Measurements from ENCODE around the gene HOXB9. TPM values are rescaled to one million over a fixed set of nuclear protein-coding genes. Genes with fewer than 3 reads are reported as not detected.

Gene HOXB9
- polyA plus RNA-seq, 3 donors from 2014 or later, result not detected

DNA sequence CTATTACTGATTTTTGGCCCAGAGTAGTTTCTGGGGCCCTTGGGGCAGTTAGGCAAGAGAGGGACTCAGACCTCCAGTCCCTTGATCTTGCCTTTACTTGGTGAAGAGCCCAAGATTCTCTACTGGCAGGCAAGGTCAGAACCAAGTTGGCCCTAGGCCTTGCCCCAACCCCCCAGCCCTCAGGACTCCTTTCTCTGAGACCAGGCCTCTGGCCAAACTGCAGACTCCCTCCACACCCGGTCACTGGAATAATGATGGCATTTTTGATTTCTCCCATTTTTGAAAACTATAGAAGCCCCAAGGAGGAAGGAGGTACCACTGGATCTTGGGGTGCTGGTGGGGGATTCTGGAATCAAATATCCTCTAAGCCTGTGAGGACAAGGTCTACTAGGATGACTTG is 18.0 kb upstream of the HOXB9 start:
- H3K36me3 Mint-ChIP-seq, result peaks cover 0 to 7% (median 0%) of the 10 kb centered on the region in 3 donors
- no peaks in the 10 kb centered on the region for H3K9me3 Mint-ChIP-seq
- peaks cover 18 to 41% (median 25%) of the 10 kb centered on the region in 3 donors for H3K27me3 Mint-ChIP-seq (ENCODE audit: low read depth in 3 of 3)
- no peak for DNase-seq
- no peak overlapping the region for H3K27ac Mint-ChIP-seq
- peak overlapping the region in 1 of 5 donors; percentile 8 for H3K4me3 Mint-ChIP-seq
- peaks cover 14 to 33% of the 10 kb centered on the region in 2 donors for H3K4me1 Mint-ChIP-seq

DNA sequence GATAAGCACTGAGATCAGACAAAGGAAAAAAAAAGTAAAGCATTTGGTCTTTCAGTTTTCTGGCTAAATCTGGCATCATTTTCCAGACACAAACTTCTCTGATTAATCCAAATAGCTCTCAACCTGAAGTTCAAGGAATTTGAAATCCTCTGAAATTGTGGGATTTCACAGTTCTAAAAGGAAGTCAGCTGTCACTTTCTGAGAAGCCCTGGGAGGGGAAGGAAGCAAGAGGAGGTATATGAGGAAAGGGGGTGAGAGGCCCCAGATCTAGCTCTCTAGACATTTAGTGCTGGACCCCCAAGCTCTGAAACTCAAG is 17.5 kb upstream of the HOXB9 start:
- Mint-ChIP-seq H3K27me3 (ENCODE audit: low read depth in 3 of 3) (peaks cover 18 to 42% (median 28%) of the 10 kb centered on the region in 3 donors), H3K4me1 (peaks cover 14 to 33% of the 10 kb centered on the region in 2 donors), H3K4me3 (no peak overlapping the region), H3K36me3 (peaks cover 0 to 7% (median 0%) of the 10 kb centered on the region in 3 donors), H3K27ac (no peak overlapping the region), H3K9me3 (no peaks in the 10 kb centered on the region)
- DNase-seq, result no peak

DNA sequence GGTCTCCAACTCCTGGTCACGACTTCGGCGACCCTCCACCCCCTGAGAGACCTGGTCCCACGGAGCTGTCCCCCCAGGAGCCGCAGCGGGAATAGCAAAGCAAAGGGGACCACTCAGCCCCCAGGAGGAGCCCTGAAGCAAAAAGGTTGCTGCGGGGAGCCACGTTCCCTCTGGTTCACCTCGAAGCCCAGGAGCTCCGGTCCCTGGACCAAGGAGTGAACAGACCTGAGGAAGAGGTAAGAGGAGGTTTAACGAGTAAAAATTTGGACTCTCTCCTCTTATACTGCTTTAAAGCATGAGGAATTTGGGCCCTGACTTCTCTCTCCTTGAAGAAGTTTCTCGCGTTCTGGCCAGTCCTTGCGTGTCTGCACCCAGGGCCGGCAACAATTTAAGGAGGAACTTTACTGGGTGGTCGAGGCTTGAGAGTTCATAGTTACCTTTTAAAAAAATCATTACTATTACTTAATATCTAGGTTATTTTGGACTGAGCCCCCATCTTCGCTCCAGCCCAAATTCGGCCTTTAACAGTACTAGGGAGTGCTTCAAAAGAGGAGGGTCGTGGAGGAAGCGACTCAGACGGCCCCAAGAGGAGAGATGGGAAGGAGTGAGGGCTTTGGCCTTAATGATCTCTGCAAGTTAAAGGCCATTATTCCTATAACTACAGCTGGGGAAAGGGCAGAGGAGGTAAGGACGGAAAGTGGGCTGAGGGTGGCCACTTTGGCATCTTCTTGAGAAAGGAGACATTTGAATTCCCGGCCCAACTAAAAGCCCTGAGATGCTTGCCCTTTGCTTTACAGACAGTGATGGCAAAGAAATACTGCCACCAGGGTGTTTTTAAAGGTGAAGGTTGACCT is 16.9 kb upstream of the HOXB9 start:
- no peak for DNase-seq
- no peak overlapping the region for H3K27ac Mint-ChIP-seq
- H3K9me3 Mint-ChIP-seq, result no peaks in the 10 kb centered on the region
- peaks cover 14 to 29% of the 10 kb centered on the region in 2 donors for H3K4me1 Mint-ChIP-seq
- H3K27me3 Mint-ChIP-seq (ENCODE audit: low read depth in 3 of 3), result peaks cover 18 to 39% (median 31%) of the 10 kb centered on the region in 3 donors
- H3K4me3 Mint-ChIP-seq, result no peak overlapping the region
- H3K36me3 Mint-ChIP-seq, result peaks cover 0 to 7% (median 0%) of the 10 kb centered on the region in 3 donors

DNA sequence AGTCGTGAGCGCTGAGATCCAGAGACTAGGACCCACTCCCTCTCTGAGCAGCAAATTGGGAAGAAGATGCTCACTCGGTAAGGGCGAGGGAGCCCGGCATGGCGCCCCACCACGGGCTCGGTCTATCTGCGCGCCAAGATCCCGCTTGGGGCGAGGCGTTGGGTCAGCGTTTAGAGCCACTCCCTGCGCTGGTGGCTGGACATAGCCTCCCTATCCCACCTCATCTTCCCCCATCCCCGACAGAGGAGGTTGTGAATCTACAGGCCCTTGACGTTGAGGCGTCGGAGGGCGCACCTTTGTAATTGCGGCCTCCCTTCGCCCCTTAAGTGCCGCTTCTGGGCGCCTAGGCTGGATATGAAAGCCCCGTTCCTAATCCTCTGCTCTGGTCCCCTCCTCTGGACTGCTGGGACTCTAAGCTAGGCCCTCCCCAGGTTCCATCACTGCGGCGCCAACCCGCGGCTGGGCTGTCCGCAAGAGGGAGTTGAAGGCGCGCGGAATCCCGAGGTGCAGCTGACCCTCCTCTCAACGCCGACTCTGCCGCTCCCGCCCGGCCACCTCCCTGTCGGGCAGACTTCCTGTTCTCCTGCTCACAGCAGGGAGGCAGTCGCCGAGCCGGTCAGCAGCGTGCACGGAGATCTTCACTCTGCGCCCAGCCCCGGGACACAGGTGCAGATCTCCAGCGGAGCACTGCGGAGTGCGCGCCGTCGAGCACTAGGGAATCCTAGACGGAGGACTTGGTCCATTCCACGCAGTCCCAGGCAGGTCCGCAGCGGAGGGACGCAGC is 16.1 kb upstream of the HOXB9 start:
- Mint-ChIP-seq H3K4me1 (peaks cover 8 to 21% of the 10 kb centered on the region in 2 donors), H3K4me3 (peak overlapping the region in 1 of 5 donors; percentile 12), H3K9me3 (no peaks in the 10 kb centered on the region), H3K27ac (no peak overlapping the region), H3K36me3 (peaks cover 0 to 7% (median 0%) of the 10 kb centered on the region in 3 donors), H3K27me3 (ENCODE audit: low read depth in 3 of 3) (peaks cover 18 to 37% (median 33%) of the 10 kb centered on the region in 3 donors)
- DNase-seq, result no peak

DNA sequence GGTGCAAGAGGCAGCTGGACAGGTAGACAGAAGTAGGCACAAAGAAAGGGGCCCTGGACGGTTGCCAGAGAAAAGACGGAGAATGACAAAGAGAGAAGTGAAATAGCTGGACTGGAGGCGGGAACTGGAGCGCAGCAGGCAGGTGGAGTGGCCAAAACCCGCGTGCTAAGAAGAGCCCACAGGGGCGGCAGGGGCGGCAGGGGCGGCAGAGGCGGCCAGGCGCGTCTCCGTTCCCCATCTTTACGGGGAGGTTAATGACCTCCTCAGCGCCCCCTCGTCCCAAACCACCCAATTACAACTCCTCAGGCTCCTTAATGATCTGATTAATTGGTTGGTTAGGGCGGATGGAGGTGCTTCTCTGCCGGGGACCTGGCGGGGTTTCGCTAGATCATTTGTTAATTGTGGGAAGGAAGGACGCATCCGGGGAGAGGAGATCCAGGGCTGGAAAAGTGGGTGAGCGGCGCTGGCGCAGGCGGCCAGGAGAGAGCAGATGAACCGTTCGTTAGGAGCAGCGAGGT is 15.4 kb upstream of the HOXB9 start:
- Mint-ChIP-seq H3K9me3 (no peaks in the 10 kb centered on the region), H3K4me1 (peaks cover 6 to 16% of the 10 kb centered on the region in 2 donors), H3K27me3 (ENCODE audit: low read depth in 3 of 3) (peaks cover 18 to 38% (median 32%) of the 10 kb centered on the region in 3 donors), H3K4me3 (peak overlapping the region in 1 of 5 donors; percentile 12), H3K27ac (no peak overlapping the region), H3K36me3 (peaks cover 0 to 7% (median 0%) of the 10 kb centered on the region in 3 donors)
- DNase-seq, result no peak

DNA sequence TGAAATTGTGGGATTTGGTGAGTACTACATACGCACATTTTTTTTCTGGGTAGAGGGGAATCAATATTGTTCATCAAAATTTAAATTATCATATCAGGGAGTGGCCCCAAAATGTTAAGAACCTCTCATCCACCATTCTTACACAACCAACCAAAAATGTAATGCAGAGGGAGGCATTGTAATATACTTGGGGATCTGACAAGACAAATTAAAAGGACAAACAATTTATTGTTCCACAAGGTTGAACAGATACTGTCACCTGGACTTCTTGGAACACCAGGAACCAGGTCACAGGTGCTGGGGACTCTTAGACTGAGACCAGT is 14.7 kb upstream of the HOXB9 start:
- H3K4me3 Mint-ChIP-seq, result no peak overlapping the region
- H3K27ac Mint-ChIP-seq, result no peak overlapping the region
- H3K9me3 Mint-ChIP-seq, result no peaks in the 10 kb centered on the region
- H3K36me3 Mint-ChIP-seq, result peaks cover 0 to 7% (median 0%) of the 10 kb centered on the region in 3 donors
- peaks cover 22 to 44% (median 38%) of the 10 kb centered on the region in 3 donors for H3K27me3 Mint-ChIP-seq (ENCODE audit: low read depth in 3 of 3)
- H3K4me1 Mint-ChIP-seq, result peaks cover 3 to 15% of the 10 kb centered on the region in 2 donors
- no peak for DNase-seq

DNA sequence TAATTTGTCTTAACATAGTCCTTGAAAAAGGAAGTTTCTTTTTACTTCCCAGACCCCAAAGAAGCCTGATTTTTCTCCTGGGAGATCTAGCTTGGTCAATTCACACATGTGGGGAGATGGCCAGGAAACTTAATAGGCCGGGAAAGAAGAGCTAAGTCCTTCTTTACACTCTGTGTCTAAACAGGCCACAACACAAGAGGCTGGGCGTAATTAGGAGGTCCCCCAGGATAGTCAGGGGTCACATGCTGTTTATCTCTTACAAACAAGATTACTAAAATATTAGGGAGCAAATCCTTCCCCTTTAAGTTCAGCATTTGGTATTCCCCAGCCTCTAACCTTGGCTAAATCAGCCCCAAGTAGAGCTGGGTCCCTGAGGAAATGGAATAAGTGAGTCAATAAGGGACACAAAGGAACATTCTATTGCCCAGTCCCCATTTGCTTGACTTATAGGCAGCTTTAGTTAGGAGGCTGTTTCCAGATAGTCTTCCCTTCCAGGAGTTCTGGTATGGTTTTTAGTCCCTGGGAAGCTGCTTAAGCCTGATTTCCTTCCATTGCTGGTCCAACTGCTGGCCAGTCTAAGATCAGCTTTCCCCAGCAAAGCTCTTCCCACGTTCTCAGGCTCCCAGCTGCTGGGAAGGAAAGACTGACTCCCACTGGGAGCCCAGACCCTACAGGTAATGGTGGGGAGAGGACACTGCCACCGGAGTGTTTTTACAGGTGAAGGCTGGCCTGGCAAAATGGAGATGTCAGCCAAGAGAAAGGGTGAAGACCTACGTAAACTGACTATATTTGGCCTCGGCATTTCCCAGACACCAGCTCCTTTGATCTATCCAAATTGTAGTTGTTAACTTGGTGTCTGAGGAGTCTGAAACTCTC is 14.1 kb upstream of the HOXB9 start:
- H3K36me3 Mint-ChIP-seq, result peaks cover 0 to 7% (median 0%) of the 10 kb centered on the region in 3 donors

DNA sequence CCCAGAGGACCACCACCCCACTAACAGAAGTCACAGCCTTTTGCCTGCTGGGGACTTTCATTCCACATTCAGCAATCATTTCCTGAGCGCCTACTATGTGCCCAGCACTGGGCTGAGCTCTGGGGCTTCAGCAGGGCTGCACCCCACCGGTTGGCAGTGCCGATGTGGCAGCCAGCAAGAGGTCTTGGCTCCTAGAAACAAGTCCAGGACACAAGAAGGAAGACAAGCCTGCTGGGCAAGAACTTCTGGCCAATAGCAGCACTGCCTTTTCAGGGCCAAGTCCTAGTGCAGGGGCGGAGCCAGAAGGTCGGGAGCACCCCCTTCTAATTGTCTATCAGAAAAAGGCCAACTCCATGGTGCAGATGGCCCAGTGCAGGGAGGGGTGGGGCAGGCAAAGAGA is 13.0 kb upstream of the HOXB9 start:
- Mint-ChIP-seq H3K36me3 (peaks cover 0 to 7% (median 0%) of the 10 kb centered on the region in 3 donors), H3K27ac (no peak overlapping the region)

More for the DNA sequence above, 14.1 kb upstream of the HOXB9 start:
- peaks cover 3 to 9% of the 10 kb centered on the region in 2 donors for H3K4me1 Mint-ChIP-seq
- no peaks in the 10 kb centered on the region for H3K9me3 Mint-ChIP-seq
- H3K27me3 Mint-ChIP-seq (ENCODE audit: low read depth in 3 of 3), result peaks cover 21 to 44% (median 40%) of the 10 kb centered on the region in 3 donors
- no peak overlapping the region for H3K27ac Mint-ChIP-seq
- DNase-seq, result no peak
- no peak overlapping the region for H3K4me3 Mint-ChIP-seq

DNA sequence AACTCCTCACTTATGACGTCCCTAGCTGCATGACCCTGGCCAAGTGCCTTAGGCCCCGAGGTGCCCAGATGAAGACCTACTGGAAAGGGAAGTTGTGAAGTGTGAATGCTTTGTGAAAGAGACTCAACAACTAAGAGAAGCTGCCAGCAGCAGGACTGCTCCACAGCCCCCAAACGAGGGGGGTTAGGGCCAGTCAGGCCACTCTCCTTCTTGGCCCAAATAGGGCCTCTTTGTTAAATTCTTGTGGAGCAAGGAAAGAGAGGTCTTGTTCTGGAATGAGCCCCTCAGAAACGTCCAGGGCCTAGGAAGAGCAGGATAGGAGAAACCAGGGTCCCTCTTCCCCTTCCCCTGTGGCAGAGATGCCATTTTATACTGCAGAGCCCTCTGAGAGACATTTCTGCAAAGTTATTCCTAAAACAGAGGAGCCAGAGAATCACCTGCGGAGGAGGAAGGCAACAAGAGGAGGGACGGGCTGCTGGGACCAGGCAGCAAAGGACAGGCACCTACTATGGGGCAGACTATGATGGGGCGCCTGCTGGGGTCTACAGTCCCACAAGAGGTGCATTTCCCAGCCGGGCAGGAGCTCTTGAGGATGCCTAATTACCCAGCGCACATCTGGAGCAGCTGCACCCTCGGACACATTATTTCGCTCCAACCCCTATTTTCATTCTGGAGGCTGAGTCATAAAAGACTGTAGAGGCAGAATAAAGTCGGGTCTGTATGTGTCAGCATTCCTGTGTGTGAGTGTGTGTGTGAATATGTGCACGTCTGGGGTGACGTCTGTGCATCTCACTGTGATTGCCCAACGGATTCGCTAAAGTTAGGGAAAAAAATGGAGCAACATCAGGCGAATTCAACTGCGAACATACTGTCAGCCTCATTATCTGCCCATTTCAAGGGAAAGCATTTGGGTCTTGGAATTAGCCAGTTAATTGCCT is 11.4 kb upstream of the HOXB9 start:
- Mint-ChIP-seq H3K9me3 (peaks cover 0 to 4% (median 0%) of the 10 kb centered on the region in 6 donors), H3K4me1 (peaks cover 9 to 22% of the 10 kb centered on the region in 2 donors), H3K27me3 (ENCODE audit: low read depth in 3 of 3) (peaks cover 32 to 43% (median 36%) of the 10 kb centered on the region in 3 donors), H3K4me3 (no peak overlapping the region), H3K36me3 (peaks cover 0 to 7% (median 0%) of the 10 kb centered on the region in 3 donors), H3K27ac (no peak overlapping the region)
- DNase-seq, result no peak

More for the DNA sequence above, 13.0 kb upstream of the HOXB9 start:
- peaks cover 5 to 14% of the 10 kb centered on the region in 2 donors for H3K4me1 Mint-ChIP-seq
- H3K4me3 Mint-ChIP-seq, result no peak overlapping the region
- no peaks in the 10 kb centered on the region for H3K9me3 Mint-ChIP-seq
- DNase-seq, result no peak
- peaks cover 26 to 44% (median 39%) of the 10 kb centered on the region in 3 donors for H3K27me3 Mint-ChIP-seq (ENCODE audit: low read depth in 3 of 3)

DNA sequence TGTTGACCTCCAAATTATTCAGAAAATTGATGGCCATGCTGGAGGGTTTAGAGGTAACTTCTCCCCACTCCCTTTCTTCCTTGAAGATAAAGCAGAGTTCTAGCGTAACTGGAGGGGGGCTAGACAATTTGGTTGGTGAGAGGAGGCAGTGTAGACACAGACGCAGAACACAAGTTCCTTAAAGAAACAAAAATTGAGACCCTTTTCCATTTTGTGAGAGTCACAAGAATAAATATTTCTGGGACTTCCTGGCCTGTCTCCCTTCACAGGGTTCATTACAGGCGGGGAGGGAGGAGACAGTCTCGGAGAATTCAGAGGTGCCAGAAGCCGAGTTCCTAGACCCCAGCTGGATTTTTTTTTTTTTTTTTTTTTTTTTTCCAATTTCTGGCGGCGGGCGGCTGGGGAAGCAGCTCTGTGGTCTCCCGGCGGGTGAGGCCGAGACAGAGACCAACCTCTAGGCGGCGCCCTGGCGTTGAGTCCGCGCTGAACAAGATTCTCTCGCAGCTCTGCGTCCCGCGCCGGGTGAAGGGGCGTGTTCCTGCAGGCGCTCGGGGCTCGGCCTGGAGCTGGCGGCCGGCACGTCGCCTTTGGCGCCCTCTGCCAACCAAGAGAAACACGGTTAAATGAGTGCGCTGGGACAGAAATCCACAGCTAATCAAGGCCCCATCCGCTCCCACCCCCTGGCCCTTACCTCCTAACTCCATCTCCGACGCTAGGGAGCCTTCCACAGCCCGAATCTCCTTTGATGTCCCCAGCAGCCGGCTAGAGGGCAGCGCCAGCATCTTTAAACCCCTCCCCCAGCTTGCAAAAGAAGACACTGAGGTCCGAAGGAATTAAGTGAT is 10.2 kb upstream of the HOXB9 start:
- peak; percentile 47 to 56 (median 52) for DNase-seq
- Mint-ChIP-seq H3K4me3 (peak overlapping the region in 2 of 5 donors; percentile 5 to 38), H3K36me3 (peaks cover 0 to 6% (median 0%) of the 10 kb centered on the region in 3 donors), H3K27ac (peak overlapping the region in 1 of 6 donors; percentile 20), H3K27me3 (ENCODE audit: low read depth in 3 of 3) (peaks cover 30 to 41% (median 36%) of the 10 kb centered on the region in 3 donors), H3K9me3 (peaks cover 0 to 4% (median 0%) of the 10 kb centered on the region in 6 donors), H3K4me1 (peaks cover 8 to 16% of the 10 kb centered on the region in 2 donors)

DNA sequence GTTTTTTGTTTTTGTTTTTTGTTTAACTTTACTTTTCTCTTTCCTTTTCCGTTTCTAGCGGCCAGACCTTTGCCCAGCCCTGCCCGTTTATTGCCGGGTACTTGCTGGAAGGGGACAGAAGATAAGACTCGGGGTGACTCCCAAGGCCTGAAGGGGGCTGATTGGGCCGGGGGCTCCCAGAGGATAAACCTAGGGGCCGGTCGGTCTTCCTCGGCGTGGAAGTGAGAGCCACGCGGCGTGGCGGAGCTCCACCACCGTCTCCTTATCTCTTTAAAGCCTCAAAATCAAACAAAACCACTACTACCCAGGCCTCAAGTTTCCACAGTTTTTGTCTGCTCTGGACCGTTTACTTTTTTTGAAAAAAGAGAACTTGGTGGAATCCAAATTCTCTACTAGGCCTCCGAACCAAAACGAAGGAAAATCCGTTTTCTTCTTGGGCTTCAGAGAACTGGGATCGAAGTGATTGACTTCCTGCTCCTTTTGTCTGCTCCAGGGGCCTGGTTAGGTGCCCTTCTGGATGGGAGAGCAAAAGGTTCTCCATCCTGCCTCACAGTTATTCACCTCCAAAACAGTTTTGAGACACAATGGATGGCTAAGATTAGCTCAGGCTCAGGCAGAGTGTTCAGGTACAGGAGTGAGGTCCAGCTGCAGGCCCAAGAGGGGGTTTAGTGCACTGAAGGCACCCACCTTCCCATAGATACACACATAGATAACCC is 8.5 kb upstream of the HOXB9 start:
- DNase-seq, result no peak
- Mint-ChIP-seq H3K4me3 (peak overlapping the region in 2 of 5 donors; percentile 25 to 45), H3K9me3 (peaks cover 0 to 4% (median 0%) of the 10 kb centered on the region in 6 donors), H3K27me3 (ENCODE audit: low read depth in 3 of 3) (peaks cover 31 to 49% (median 47%) of the 10 kb centered on the region in 3 donors), H3K36me3 (peaks cover 0 to 2% (median 0%) of the 10 kb centered on the region in 3 donors), H3K27ac (no peak overlapping the region), H3K4me1 (peaks cover 8 to 15% of the 10 kb centered on the region in 2 donors)

All from immature natural killer cell (primary cell).